GM19025 (cell line): ENCODE measurements around the gene GGCX.
"Not testable (repeated sequence)": the region's sequence is repeated elsewhere in the genome, so short reads cannot be mapped to it uniquely, and the experiment has no call there.

Experiments
- ATAC-seq: cut with Tn5 transposase; IDR thresholded peaks from one replicate; pipeline ENCODE4 v1.9.1; 2021; ENCODE audit warnings: mild to moderate bottlenecking, low read depth, moderate library complexity; ENCODE audit not compliant: unreplicated experiment

GGCX gene

DNA sequence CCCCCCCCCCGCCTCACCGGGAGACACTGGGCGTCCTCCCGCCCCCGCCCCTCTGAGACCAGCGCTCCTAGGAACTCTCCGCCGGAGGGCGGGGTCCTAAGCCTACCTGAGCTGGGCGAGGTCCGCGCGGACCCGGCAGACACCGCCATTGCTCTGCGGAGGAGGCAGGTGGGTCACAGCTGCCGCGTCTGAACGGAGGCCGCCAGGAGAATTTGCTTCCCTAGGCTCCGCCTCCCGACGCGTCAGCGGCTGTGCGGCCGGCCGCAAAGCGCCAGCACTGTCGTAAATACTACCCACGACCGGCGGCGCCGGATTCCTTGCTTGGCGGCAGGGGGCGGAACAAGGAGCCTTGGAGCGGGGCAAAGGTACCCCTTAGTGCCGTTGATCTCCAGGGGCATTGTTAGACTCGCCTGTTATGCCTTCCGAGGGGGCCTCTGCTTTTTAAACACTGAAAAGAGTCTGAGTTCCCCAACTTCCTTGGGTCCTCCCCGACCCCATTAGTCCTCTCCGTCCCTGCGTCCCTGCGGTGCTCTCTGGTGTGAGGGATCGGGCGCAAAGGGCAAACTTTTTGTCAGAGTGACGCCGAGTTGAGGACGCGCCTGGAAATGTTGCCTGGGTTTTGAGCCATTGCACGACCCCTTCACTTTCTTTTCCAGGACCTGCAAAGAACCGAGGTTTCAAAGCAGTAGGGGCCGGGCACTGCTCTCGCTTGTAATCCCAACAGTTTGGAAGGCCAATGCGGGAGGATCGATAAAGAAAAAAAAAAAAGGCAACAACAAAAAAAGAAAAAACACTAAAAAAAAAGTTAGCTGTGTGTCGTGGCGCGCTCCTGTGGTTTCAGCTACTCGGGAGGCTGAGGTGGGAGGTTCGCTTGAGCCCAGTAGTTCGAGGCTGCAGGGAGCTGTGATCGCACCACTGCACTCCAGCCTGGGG, at the start of gene GGCX:
GGCX (minus strand) TSS at position 214 of the 933 bp plus-strand sequence; CDS start at position 149, 65 bp downstream.
- peak; percentile 94 for ATAC-seq

GRCh38 chr2:85607268-85608215, 46.2 kb upstream of the GGCX start:
- ATAC-seq: no peak

DNA sequence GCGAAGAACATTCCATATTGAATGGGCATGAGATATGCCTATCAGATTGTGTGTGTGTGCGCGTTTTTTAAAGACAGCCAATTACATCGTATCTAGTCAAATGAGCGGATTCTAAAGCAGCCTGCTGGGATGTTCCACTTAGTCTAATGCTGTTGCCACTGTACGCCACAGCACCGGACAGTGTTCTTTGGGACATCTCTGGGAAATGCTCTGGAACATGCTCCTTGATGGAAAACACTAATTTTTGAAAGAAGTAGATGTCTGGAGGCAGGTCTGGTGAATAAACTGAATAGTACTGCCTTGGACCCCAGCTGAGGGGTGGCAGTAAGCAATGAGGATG, 44.8 kb upstream of the GGCX start:
- ATAC-seq: no peak

DNA sequence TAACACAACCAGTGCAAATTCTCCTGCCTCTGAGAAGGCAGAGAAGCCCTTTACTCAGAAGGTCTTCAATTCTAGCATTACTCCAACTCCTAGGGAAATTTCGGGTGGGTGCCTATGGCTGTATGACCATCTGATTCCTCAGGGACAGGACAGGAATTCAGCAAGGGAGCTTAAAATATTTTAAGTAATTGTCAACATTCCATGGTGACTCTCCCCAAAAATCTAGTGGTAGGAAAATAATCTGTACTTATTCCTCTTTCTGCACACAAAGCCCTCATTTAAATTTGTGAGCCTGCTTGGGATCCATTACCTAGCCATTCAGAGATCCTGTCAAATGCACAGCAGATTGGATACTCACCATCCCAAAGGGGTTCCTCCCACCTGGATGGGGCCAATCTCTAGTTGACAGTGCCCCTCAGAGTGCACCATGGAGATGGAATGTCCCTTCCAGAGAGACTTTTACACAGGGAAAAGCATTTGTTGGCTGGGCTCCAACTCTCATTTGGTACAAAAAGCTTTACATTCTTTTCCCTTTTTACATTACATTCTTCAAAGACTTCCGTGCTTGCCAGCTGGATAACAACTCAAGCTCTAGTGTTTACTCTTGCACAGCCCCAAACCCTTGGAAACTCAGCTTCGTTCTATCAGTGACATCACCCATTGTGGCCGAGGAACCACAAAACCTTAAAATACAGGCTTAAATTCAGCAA, 44.3 kb upstream of the GGCX start:
- ATAC-seq: no peak

- no peak for ATAC-seq
Observed at GRCh38 chr2:85604568-85605339, 43.5 kb upstream of the GGCX start.

DNA sequence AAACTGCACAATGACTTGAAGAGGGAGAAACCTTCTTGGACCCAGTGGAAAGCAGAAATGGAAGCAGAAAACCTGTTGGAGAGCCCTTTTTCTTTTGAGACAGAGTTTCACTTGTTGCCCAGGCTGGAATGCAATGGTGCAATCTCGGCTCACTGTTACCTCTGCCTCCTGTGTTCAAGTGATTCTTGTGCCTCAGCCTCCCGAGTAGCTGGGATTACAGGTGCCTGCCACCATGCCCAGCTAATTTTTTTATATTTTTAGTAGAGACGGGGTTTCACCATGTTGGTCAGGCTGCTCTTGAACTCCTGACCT, 42.8 kb upstream of the GGCX start:
- not testable (repeated sequence) for ATAC-seq

GRCh38 chr2:85602476-85603234, 41.4 kb upstream of the GGCX start, which contains the start of gene TMEM150A:
Gene TMEM150A, minus strand, starts transcription at chr2:85602698. Its CDS starts 750 bp downstream, at chr2:85601948.
- ATAC-seq: peak; percentile 94

DNA sequence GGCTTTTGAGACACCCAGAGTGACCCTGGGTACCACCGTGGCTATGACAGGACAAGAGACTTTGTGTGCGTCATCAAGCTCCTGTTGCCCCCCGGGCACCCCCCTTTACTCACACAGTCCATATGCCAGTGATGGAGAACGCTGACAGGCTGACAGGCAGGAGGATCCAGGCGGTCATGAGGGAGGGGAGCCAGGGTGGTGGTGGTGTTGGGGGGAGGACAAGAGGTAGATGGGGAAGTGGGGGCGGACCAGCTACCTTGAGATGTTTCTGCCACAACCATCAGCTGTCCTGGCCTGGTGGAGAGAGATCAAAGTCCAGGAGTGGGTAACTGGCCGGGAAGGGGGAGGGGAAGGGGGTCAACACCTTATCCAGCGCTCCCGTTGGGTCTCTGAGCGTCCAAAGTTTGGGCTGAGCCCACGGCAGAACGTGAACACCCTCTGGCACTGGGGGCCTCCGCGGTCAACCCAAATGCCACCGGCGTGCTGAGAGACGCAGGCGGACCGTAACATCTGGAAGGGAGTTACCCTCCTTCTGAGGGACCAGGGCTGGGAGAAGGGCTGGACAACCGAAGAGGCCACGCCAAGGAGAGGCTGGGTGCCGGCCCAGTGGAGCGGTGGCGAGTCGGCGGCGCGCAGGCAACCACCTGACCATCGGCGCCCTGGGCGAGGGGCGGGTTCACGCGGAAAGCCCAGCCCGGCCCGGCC, 40.6 kb upstream of the GGCX start:
- ATAC-seq: peak; percentile 41

DNA sequence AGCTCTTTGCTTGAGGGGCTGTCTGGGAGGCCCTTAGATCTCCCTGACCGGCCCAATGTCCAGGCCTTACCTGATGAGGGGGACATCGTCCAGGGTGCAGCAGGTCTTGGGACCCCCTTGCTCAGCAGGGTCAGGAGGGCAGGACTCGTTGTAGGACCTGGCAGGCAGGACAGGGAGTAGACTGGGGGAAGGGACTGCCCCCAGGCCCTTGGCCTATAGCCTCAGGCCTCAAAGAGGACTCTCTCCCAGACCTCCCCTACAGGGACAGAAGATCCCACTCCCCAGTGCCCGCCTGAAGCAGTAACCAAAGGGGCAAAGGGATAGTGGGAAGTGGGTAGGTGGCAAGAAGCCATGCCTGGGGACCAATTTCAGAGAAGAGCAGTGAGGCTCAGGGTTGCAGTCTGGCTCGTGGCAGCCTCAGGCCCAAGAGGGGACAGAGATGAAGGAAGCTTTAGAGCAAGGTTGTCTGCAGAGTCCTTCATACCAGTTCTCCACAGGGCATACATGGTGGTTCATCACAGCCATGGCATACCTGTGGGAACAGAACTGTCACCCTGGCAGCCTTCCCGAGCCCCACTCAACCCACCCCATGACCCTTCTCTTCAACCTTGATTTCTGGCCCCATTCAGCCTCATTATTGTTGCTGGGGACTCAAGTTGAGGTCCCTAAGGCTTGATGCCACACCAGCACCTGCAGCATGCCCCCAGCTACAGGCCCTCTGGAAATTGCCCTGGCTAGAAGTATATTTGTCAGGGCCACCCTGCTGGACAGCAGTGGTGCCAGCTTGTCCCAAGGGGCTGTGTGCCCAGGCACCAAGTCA, 39.9 kb upstream of the GGCX start:
- ATAC-seq: no peak

GRCh38 chr2:85600235-85600575, 38.9 kb upstream of the GGCX start:
- no peak for ATAC-seq

DNA sequence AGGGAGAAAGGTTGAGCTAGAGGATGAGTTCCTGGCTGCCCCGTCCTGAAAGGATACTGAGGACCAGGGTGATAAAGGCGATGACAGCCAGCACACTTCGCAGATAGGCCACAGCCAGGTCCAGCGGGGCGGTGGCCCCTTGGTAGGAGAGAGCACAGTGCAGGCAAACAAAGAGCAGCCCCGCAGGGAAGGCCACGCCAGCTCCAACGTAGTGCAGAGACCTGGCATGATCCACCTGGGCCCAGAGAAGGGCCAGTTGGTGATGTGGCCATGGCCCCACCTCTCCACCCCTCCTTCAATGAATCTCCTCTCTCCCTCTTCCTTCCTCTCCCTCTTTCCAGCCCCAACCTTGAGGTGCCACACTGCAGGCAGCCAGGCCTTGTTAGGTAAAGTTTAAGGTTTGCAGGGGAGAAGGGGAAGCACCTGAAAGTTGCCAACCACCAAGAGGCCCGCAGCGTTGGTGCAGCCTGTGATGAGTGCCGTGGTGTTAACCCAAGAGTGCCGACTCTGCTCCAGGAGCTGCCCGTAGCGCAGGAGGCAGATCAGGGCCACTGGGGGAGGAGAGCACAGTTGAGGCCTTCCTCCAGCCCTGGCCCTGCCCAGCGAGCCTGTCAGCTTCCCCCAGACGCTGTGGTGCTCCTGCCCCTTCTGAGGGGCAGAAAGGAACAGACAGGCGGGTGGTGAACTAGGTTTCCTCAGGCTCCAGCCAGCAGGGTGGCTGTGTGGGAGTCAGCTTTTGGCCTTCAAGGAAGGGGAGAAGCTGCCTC, 38.4 kb upstream of the GGCX start:
- ATAC-seq: no peak

- ATAC-seq: no peak
Observed at GRCh38 chr2:85598594-85599340, 37.5 kb upstream of the GGCX start.

DNA sequence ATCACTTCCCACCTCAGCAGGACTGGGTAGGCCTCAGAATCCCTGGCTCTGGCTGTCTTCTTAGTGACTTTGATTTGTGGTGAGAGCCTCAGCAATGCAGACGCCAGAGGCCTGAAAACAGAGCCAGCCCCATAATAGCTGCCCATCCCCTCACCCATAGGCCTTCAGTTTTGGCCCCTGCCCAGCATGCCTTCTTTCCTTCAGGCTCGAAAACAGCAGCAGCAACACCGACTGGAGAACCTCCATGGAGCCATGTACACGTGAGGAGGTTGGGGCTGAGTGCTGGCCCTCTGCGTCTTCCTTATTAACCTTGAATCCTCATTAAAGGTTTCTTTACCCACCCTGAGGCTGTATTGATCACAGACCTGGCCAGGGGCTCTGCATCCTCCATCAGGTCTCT, 35.9 kb upstream of the GGCX start:
- no peak for ATAC-seq

DNA sequence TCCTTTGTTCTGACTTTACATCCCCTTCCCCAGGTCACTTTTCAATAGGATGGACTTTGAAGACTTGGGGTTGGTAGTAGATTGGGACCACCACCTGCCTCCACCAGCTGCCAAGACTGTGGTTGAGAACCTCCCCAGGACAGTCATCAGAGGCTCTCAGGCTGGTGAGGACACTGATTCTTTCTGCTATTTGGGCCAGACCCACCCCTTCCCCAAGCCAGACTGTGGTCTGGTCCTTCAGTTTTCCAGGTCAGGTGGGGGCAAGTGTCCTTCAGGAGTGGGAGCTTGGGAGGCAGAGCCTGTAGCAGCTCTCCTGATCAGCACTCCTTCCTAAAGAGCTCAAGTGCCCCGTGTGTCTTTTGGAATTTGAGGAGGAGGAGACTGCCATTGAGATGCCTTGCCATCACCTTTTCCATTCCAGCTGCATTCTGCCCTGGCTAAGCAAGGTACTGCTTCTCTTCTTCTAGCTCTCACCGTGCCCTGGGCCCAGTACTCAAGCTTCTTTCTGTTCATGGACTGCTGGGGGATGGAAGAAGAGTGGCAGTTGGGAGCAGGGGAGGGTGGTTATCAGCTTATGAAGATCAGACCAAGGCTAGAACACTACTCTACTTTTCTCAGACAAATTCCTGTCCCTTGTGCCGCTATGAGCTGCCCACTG, 35.3 kb upstream of the GGCX start:
- no peak for ATAC-seq

DNA sequence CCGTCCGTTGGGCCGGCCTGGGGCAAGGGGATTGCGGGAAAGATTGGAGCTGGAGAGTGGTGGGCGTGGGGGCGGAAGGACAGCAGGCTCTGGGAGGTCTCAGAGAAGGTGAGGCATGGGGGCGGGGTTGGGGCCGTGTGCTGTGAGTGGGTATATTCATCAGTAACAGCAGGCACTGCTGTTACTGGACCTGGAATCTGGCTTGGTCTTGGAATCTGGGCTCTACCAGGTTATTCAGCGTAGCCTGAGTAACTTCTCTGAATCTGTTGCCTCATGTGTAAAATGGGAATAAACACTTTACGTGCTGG, 34.7 kb upstream of the GGCX start:
- ATAC-seq: no peak
